ENCODE data around the gene STOM.

STOM gene

DNA sequence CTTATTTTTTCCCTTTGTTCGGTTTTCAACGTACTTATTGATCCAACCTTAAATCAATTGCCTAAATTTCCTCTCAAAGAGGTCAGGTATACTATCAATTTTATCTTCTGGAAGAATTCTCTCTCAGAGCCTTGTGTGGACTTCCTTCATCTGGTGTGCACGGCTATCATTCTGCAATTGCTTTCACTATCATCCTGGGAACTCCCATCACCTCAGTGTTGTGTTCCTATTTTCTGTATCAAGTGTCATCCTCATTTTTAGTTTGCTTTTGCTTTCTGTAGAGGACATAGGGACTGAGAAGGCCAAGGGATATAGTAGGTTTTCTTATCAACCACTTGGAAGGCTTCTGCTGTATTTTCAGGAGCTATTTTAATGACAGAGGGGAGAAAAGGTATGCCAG is 11.3 kb downstream of the STOM start:
- no peaks in the 10 kb centered on the region for H3K9me3 ChIP-seq (ENCODE audit: low read length)
- H3F3A ChIP-seq (ENCODE audit: insufficient read depth, low read length): no peaks in the 10 kb centered on the region
- no peak overlapping the region for H3K27ac ChIP-seq (ENCODE audit: low read depth, low read length, poor library complexity, severe bottlenecking)
- peaks cover 25% of the 10 kb centered on the region for H3K4me1 ChIP-seq (ENCODE audit: insufficient read depth, low read length, severe bottlenecking)
- no peaks in the 10 kb centered on the region for H4K20me1 ChIP-seq (ENCODE audit: insufficient read depth, low read length)
- H3K4me3 ChIP-seq (ENCODE audit: low read depth, low read length, poor library complexity, severe bottlenecking): no peak overlapping the region
- H2AFZ ChIP-seq (ENCODE audit: low read length): no peak overlapping the region
- H3K79me2 ChIP-seq (ENCODE audit: insufficient read depth, low read length): no peaks in the 10 kb centered on the region
- H3K9me2 ChIP-seq (ENCODE audit: low read depth, low read length): no peaks in the 10 kb centered on the region
- H3K9ac ChIP-seq (ENCODE audit: low read length): no peak overlapping the region
- TF ChIP-seq, protein P1, sequence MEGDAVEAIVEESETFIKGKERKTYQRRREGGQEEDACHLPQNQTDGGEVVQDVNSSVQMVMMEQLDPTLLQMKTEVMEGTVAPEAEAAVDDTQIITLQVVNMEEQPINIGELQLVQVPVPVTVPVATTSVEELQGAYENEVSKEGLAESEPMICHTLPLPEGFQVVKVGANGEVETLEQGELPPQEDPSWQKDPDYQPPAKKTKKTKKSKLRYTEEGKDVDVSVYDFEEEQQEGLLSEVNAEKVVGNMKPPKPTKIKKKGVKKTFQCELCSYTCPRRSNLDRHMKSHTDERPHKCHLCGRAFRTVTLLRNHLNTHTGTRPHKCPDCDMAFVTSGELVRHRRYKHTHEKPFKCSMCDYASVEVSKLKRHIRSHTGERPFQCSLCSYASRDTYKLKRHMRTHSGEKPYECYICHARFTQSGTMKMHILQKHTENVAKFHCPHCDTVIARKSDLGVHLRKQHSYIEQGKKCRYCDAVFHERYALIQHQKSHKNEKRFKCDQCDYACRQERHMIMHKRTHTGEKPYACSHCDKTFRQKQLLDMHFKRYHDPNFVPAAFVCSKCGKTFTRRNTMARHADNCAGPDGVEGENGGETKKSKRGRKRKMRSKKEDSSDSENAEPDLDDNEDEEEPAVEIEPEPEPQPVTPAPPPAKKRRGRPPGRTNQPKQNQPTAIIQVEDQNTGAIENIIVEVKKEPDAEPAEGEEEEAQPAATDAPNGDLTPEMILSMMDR (IDR thresholded peaks at IDR 0.05; ENCODE audit: low read length): no peak
- TF ChIP-seq EZH2 (IDR thresholded peaks at IDR 0.05; ENCODE audit: borderline replicate concordance, low read length): no peak
- H3K27me3 ChIP-seq (ENCODE audit: insufficient read depth, low read length): no peaks in the 10 kb centered on the region
- H3K36me3 ChIP-seq (ENCODE audit: insufficient read depth, low read length): peaks cover 3% of the 10 kb centered on the region; the same call in 1 of the 2 replicates
- H3K4me2 ChIP-seq (ENCODE audit: low read length): peak overlapping the region; percentile 19; the same call in 1 of the 2 replicates

DNA sequence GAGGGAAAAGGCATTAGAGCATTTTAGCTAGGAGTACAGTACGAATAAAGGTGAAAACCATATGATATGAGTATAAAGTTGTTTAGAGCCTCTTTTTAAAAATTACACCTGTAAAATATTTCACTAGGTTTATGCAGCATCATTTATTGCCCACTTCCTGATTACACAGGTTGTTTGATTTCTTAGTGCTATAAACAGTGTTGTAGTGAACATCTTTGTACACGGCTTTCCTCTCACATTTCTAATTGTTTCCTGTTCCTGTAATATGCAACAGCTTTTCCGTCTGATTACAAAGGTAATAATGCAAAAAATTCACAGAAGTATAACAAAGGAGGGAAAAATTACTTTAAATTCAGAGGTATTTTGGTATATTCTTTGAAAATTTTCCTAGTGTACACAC is 13.0 kb downstream of the STOM start:
- Histone ChIP-seq H2AFZ (ENCODE audit: low read length) (no peak overlapping the region), H3K4me2 (ENCODE audit: low read length) (no peak overlapping the region), H3K4me1 (ENCODE audit: insufficient read depth, low read length, severe bottlenecking) (peaks cover 42% of the 10 kb centered on the region), H3F3A (ENCODE audit: insufficient read depth, low read length) (no peaks in the 10 kb centered on the region), H3K9ac (ENCODE audit: low read length) (no peak overlapping the region), H4K20me1 (ENCODE audit: insufficient read depth, low read length) (no peaks in the 10 kb centered on the region), H3K9me3 (ENCODE audit: low read length) (no peaks in the 10 kb centered on the region), H3K27me3 (ENCODE audit: insufficient read depth, low read length) (no peaks in the 10 kb centered on the region), H3K4me3 (ENCODE audit: low read depth, low read length, poor library complexity, severe bottlenecking) (no peak overlapping the region), H3K79me2 (ENCODE audit: insufficient read depth, low read length) (no peaks in the 10 kb centered on the region), H3K9me2 (ENCODE audit: low read depth, low read length) (no peaks in the 10 kb centered on the region), H3K27ac (ENCODE audit: low read depth, low read length, poor library complexity, severe bottlenecking) (no peak overlapping the region), H3K36me3 (ENCODE audit: insufficient read depth, low read length) (peaks cover 12% of the 10 kb centered on the region)
- no peak for TF ChIP-seq EZH2 (IDR thresholded peaks at IDR 0.05; ENCODE audit: borderline replicate concordance, low read length)
- TF ChIP-seq, protein P1 (IDR thresholded peaks at IDR 0.05; ENCODE audit: low read length): no peak

DNA sequence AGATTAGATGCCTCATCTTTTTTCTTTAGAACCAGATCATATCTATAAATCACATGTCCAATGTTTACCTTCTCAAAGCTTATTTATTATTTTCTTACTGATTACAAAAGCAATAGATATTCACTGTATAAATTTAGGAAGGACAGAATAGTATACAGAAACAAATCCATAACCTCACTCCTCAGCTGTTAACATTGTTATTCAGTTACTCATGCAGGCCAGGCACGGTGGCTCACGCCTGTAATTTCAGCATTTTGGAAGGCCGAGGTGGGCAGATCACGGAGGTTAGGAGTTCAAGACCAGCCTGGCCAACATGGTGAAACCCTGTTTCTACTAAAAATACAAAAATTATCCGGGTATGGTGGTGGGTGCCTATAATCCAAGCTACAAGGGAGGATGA is 15.3 kb downstream of the STOM start:
- Histone ChIP-seq H3F3A (ENCODE audit: insufficient read depth, low read length) (no peaks in the 10 kb centered on the region), H3K79me2 (ENCODE audit: insufficient read depth, low read length) (no peaks in the 10 kb centered on the region), H2AFZ (ENCODE audit: low read length) (no peak overlapping the region), H3K9me2 (ENCODE audit: low read depth, low read length) (no peaks in the 10 kb centered on the region), H4K20me1 (ENCODE audit: insufficient read depth, low read length) (no peaks in the 10 kb centered on the region), H3K4me2 (ENCODE audit: low read length) (no peak overlapping the region), H3K9me3 (ENCODE audit: low read length) (no peaks in the 10 kb centered on the region), H3K4me1 (ENCODE audit: insufficient read depth, low read length, severe bottlenecking) (peaks cover 55% of the 10 kb centered on the region), H3K27me3 (ENCODE audit: insufficient read depth, low read length) (no peaks in the 10 kb centered on the region), H3K9ac (ENCODE audit: low read length) (no peak overlapping the region), H3K4me3 (ENCODE audit: low read depth, low read length, poor library complexity, severe bottlenecking) (no peak overlapping the region), H3K27ac (ENCODE audit: low read depth, low read length, poor library complexity, severe bottlenecking) (no peak overlapping the region), H3K36me3 (ENCODE audit: insufficient read depth, low read length) (peaks cover 15% of the 10 kb centered on the region)
- no peak for TF ChIP-seq EZH2 (IDR thresholded peaks at IDR 0.05; ENCODE audit: borderline replicate concordance, low read length)
- TF ChIP-seq, protein P1 (IDR thresholded peaks at IDR 0.05; ENCODE audit: low read length): no peak
